Esophagus squamous epithelium (tissue), 4 donors: ENCODE data around the gene PDPR.
"Not testable (repeated sequence)": the region's sequence is repeated elsewhere in the genome, so short reads cannot be mapped to it uniquely, and the experiment has no call there.

Experiments used
- CTCF ChIP-seq, 6 experiments: fragments of 450-650 bp in 4 of 6; fragments of 200-600 bp in 2 of 6; sonication (generic) in 2 of 6; IDR thresholded peaks; one replicate each; pipeline ENCODE4 v1.5.1; 2016 to 2019; ENCODE audit warnings: antibody characterized with exemption in 6 of 6, mild to moderate bottlenecking in 4 of 6, moderate library complexity in 4 of 6
- POLR2A ChIP-seq, 4 donors: fragments of 450-650 bp; IDR thresholded peaks; one replicate each; pipeline ENCODE4 v1.6.1; 2017; ENCODE audit warnings: antibody characterized with exemption in 4 of 4, mild to moderate bottlenecking in 4 of 4, moderate library complexity in 3 of 4

GRCh38 chr16:70094096-70094495 is 20.0 kb upstream of the PDPR start:
- not testable (repeated sequence) for TF ChIP-seq CTCF, POLR2A (IDR thresholded peaks at IDR 0.05)
